Brain microvascular endothelial cell (primary cell): ENCODE measurements around the gene PFN3.
"Not testable (repeated sequence)": the region's sequence is repeated elsewhere in the genome, so short reads cannot be mapped to it uniquely, and the experiment has no call there.

Experiments used
- DNase-seq: peaks from one replicate; pipeline ENCODE4 v3.0.0-alpha.2; 2020
- H3K27ac ChIP-seq: fragments of 250-450 bp; sonication (Bioruptor Pico); 2 replicates; pipeline ENCODE4 v1.5.1; 2020; ENCODE audit warnings: mild to moderate bottlenecking, moderate library complexity
- H3K27me3 ChIP-seq: fragments of 250-450 bp; sonication (Bioruptor Pico); replicated peaks from 2 replicates; pipeline ENCODE4 v1.5.1; 2020; ENCODE audit warnings: mild to moderate bottlenecking
- H3K36me3 ChIP-seq: fragments of 250-450 bp; sonication (Bioruptor Pico); replicated peaks from 2 replicates; pipeline ENCODE4 v1.5.1; 2020; ENCODE audit warnings: mild to moderate bottlenecking
- H3K4me3 ChIP-seq: 2 replicates; pipeline ENCODE4 v1.5.1; 2011; ENCODE audit warnings: low read depth, mild to moderate bottlenecking, control low read depth, low read length, moderate library complexity
- in situ Hi-C: cut with HindIII; loops from 2 replicates; pipeline ENCODE4 v1.10.0; 2017; ENCODE audit warnings: low sequenced_read_pairs, low pct_ligation_motif_present
- TF ChIP-seq, protein P1 (sequence below): IDR thresholded peaks from 2 replicates; pipeline ENCODE4 v1.5.1; 2011; ENCODE audit warnings: low read depth, mild to moderate bottlenecking, moderate library complexity, low read length, control low read depth, inconsistent platforms; ENCODE audit errors: missing control alignments

The PFN3 gene

DNA sequence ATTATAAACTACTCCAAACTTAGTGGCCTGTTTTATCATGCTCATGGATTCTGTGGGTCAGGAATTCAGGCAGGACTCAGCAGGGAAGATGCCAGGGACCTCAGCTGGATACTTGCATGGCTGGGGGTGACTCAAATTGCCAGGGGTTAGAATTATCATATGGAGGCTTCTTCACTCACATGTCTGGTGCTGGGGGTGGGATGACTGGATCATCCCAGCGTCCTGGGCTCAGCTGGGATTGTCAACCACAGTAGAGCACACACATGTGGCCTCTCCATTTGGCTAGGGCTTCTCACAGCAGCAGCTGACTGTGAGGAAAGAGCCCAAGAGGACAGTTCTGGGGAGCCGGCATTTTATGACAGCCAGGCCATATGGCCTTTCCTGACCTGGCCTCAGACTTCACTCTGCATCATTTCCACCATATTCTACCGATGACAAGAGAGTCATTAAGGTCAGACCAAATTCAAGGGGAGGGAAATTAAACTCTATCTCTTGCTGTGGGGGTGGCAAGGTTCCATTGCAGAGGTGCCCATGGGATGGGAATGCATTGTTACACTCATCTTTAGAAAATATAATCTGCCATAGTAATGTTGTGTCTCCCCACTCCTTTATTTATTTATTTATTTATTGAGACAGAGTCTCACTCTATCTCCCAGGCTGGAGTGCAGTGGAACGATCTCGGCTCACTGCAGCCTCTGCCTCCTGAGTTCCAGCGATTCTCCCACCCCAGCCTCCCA is 20.8 kb upstream of the PFN3 start:
- in situ Hi-C loops = no loop called here
- DNase-seq = no peak
- H3K27ac ChIP-seq = no peak overlapping the region

DNA sequence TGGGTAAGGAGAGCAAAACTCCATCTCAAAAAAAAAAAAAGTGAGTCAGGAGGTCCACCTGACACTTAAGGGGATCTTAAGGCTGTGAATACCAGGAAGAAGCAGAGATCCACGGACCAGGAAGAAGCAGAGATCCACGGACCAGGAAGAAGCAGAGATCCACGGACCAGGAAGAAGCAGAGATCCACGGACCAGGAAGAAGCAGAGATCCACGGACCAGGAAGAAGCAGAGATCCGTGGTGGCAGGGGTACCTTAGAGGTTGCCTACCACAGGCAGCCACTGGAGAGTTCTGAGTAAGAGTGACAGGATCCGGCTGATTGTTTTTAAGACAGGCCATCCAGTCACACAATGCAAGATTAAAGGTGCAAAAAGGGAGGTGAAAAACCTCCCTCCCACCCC is 20.0 kb upstream of the PFN3 start:
- H3K4me3 ChIP-seq, in situ Hi-C loops, H3K27ac ChIP-seq, DNase-seq, H3K27me3 ChIP-seq, H3K36me3 ChIP-seq: not testable (repeated sequence)

More for the DNA sequence above, 20.8 kb upstream of the PFN3 start:
- Histone ChIP-seq H3K4me3 (no peak overlapping the region), H3K27me3 (no peaks in the 10 kb centered on the region), H3K36me3 (no peaks in the 10 kb centered on the region)
- TF ChIP-seq, protein P1, sequence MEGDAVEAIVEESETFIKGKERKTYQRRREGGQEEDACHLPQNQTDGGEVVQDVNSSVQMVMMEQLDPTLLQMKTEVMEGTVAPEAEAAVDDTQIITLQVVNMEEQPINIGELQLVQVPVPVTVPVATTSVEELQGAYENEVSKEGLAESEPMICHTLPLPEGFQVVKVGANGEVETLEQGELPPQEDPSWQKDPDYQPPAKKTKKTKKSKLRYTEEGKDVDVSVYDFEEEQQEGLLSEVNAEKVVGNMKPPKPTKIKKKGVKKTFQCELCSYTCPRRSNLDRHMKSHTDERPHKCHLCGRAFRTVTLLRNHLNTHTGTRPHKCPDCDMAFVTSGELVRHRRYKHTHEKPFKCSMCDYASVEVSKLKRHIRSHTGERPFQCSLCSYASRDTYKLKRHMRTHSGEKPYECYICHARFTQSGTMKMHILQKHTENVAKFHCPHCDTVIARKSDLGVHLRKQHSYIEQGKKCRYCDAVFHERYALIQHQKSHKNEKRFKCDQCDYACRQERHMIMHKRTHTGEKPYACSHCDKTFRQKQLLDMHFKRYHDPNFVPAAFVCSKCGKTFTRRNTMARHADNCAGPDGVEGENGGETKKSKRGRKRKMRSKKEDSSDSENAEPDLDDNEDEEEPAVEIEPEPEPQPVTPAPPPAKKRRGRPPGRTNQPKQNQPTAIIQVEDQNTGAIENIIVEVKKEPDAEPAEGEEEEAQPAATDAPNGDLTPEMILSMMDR = no peak

DNA sequence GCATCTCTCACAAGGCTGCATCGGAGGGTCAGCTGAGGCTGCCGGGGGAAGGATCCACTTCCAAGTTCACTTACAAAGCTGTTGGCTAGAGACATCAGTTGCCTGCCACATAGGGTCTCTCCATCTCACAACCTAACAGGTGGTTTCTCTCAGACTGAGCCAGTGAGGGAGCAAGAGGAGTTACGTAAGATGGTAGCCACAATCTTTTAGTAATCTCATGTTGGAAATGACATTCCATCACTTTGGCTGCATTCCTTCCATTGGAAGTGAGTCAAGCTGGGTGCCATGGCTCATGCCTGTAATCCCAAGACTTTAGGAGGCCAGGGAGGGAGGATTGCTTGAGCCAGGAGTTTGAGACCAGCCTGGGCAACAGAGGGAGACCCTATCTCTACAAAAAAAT is 18.6 kb upstream of the PFN3 start:
- Histone ChIP-seq H3K4me3 (no peak overlapping the region), H3K27ac (no peak overlapping the region), H3K36me3 (no peaks in the 10 kb centered on the region), H3K27me3 (no peaks in the 10 kb centered on the region)
- DNase-seq = peak; percentile 17
- in situ Hi-C loops = no loop called here
- TF ChIP-seq, protein P1 = no peak

DNA sequence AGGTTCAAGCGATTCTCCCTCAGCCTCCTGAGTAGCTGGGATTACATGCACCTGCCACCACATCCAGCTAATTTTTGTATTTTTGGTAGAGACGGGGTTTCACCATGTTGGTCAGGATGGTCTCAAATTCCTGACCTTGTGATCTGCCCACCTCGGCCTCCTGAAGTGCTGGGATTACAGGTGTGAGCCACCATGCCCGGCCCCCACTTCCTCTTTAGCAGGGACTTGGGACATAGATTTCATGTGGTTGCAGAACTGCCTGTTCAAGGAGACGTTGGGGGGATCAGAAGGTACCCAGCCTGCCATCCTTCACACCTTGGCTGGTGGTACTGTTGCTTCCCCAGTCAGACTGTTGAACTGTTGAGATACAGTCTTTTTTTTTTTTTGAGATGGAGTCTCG is 16.6 kb upstream of the PFN3 start:
- not testable (repeated sequence) for H3K4me3 ChIP-seq

DNA sequence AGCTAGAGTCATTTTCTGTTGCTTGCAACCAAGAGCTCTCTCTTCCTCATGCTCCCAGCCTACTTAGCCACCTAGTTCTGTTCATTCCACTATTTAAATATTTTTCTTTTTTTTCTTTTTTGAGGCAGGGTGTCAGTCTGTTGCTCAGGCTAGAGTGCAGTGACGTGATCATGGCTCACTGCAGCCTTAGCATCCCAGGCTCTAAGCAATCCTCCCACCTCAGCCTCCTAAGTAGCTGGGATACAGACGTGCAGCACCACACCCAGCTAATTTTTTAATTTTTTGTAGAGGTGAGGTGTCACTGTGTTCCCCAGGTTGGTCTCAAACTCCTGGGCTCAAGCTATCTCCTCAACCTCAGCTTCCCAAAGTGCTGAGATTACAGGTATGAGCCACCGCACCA is 14.0 kb upstream of the PFN3 start:
- TF ChIP-seq, protein P1 = no peak
- in situ Hi-C loops = no loop called here
- DNase-seq = no peak
- H3K4me3 ChIP-seq = no peak overlapping the region
- no peaks in the 10 kb centered on the region for H3K27me3 ChIP-seq
- no peaks in the 10 kb centered on the region for H3K36me3 ChIP-seq
- no peak overlapping the region for H3K27ac ChIP-seq

More for the DNA sequence above, 16.6 kb upstream of the PFN3 start:
- H3K27ac ChIP-seq, in situ Hi-C loops, DNase-seq, H3K36me3 ChIP-seq, H3K27me3 ChIP-seq: not testable (repeated sequence)

DNA sequence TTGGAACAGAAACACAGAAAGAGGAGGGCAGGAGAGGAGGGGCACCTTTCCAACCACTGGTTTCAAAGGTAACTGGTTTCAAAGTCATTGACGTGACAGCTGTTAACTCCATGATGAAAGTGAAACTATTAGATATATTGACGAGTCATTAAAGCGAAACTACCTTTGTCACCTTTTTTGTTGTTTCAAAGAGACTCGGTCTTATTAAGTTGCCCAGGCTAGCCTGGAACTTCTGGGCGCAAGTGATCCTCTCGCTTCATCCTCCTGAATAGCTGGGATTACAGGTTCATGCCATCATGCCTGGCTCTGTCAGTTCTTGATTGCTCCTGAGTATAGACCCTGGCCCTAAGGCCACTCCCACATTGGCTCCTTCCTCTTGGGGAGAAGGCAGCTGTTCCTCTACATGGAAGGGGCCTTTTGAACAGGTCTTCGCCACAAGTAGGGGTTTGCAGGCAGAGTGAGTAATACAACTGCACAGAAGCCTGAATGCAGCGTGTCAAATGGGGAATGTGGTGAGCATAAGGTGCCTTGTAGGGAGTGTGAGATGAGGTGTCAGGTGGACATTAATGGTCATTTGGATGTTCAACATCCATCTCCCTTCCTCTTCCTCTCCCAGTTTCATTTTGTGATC is 12.3 kb upstream of the PFN3 start:
- in situ Hi-C loops = no loop called here
- H3K36me3 ChIP-seq = no peaks in the 10 kb centered on the region
- TF ChIP-seq, protein P1 = no peak
- no peak overlapping the region for H3K4me3 ChIP-seq
- no peak for DNase-seq
- no peak overlapping the region for H3K27ac ChIP-seq
- no peaks in the 10 kb centered on the region for H3K27me3 ChIP-seq
